ENCODE measurements around the gene PLEKHA6.

PLEKHA6 gene

GRCh38 chr1:204258213-204259115 lies 101.3 kb downstream of the PLEKHA6 start:
- Histone ChIP-seq H3K9me3 (ENCODE audit: severe bottlenecking) (no peaks in the 10 kb centered on the region), H3K4me1 (ENCODE audit: insufficient read depth, poor library complexity, severe bottlenecking) (no peaks in the 10 kb centered on the region), H3K27me3 (ENCODE audit: insufficient read depth, poor library complexity, severe bottlenecking) (no peaks in the 10 kb centered on the region), H3K27ac (ENCODE audit: poor library complexity, severe bottlenecking) (no peak overlapping the region), H3K36me3 (ENCODE audit: low read depth) (no peaks in the 10 kb centered on the region), H3K4me3 (ENCODE audit: severe bottlenecking) (no peak overlapping the region)
- peak; percentile 80 for TF ChIP-seq CTCF (IDR thresholded peaks at IDR 0.05; ENCODE audit: poor library complexity, severe bottlenecking)
- DNase-seq (ENCODE audit: low spot score) (no peak), ATAC-seq (ENCODE audit: low read depth) (peak; percentile 78)

- ATAC-seq (ENCODE audit: low read depth) (no peak), DNase-seq (ENCODE audit: low spot score) (no peak)
- Histone ChIP-seq H3K9me3 (ENCODE audit: severe bottlenecking) (no peaks in the 10 kb centered on the region), H3K36me3 (ENCODE audit: low read depth) (no peaks in the 10 kb centered on the region), H3K4me3 (ENCODE audit: severe bottlenecking) (no peak overlapping the region), H3K4me1 (ENCODE audit: insufficient read depth, poor library complexity, severe bottlenecking) (no peaks in the 10 kb centered on the region), H3K27ac (ENCODE audit: poor library complexity, severe bottlenecking) (no peak overlapping the region), H3K27me3 (ENCODE audit: insufficient read depth, poor library complexity, severe bottlenecking) (no peaks in the 10 kb centered on the region)
- no peak for TF ChIP-seq CTCF (IDR thresholded peaks at IDR 0.05; ENCODE audit: poor library complexity, severe bottlenecking)
Measured at GRCh38 chr1:204257446-204257845, 102.3 kb downstream of the PLEKHA6 start.

GRCh38 chr1:204256531-204256930 lies 103.2 kb downstream of the PLEKHA6 start:
- H3K4me3 ChIP-seq (ENCODE audit: severe bottlenecking) = no peak overlapping the region
- no peak overlapping the region for H3K27ac ChIP-seq (ENCODE audit: poor library complexity, severe bottlenecking)
- ATAC-seq (ENCODE audit: low read depth) = no peak
- H3K9me3 ChIP-seq (ENCODE audit: severe bottlenecking) = no peaks in the 10 kb centered on the region
- no peak for TF ChIP-seq CTCF (IDR thresholded peaks at IDR 0.05; ENCODE audit: poor library complexity, severe bottlenecking)
- H3K36me3 ChIP-seq (ENCODE audit: low read depth) = no peaks in the 10 kb centered on the region
- H3K27me3 ChIP-seq (ENCODE audit: insufficient read depth, poor library complexity, severe bottlenecking) = no peaks in the 10 kb centered on the region
- no peak for DNase-seq (ENCODE audit: low spot score)
- H3K4me1 ChIP-seq (ENCODE audit: insufficient read depth, poor library complexity, severe bottlenecking) = no peaks in the 10 kb centered on the region

GRCh38 chr1:204255966-204256365 lies 103.8 kb downstream of the PLEKHA6 start:
- Histone ChIP-seq H3K4me3 (ENCODE audit: severe bottlenecking) (no peak overlapping the region), H3K27me3 (ENCODE audit: insufficient read depth, poor library complexity, severe bottlenecking) (no peaks in the 10 kb centered on the region), H3K4me1 (ENCODE audit: insufficient read depth, poor library complexity, severe bottlenecking) (no peaks in the 10 kb centered on the region), H3K9me3 (ENCODE audit: severe bottlenecking) (no peaks in the 10 kb centered on the region), H3K27ac (ENCODE audit: poor library complexity, severe bottlenecking) (no peak overlapping the region), H3K36me3 (ENCODE audit: low read depth) (no peaks in the 10 kb centered on the region)
- no peak for DNase-seq (ENCODE audit: low spot score)
- no peak for ATAC-seq (ENCODE audit: low read depth)
- no peak for TF ChIP-seq CTCF (IDR thresholded peaks at IDR 0.05; ENCODE audit: poor library complexity, severe bottlenecking)

GRCh38 chr1:204255225-204255624 lies 104.5 kb downstream of the PLEKHA6 start:
- no peak overlapping the region for H3K4me3 ChIP-seq (ENCODE audit: severe bottlenecking)
- ATAC-seq (ENCODE audit: low read depth) = no peak
- no peak for TF ChIP-seq CTCF (IDR thresholded peaks at IDR 0.05; ENCODE audit: poor library complexity, severe bottlenecking)
- no peaks in the 10 kb centered on the region for H3K4me1 ChIP-seq (ENCODE audit: insufficient read depth, poor library complexity, severe bottlenecking)
- H3K9me3 ChIP-seq (ENCODE audit: severe bottlenecking) = no peaks in the 10 kb centered on the region
- H3K27me3 ChIP-seq (ENCODE audit: insufficient read depth, poor library complexity, severe bottlenecking) = no peaks in the 10 kb centered on the region
- H3K27ac ChIP-seq (ENCODE audit: poor library complexity, severe bottlenecking) = no peak overlapping the region
- DNase-seq (ENCODE audit: low spot score) = no peak
- no peaks in the 10 kb centered on the region for H3K36me3 ChIP-seq (ENCODE audit: low read depth)
